ENCODE results near the gene TRPM7. TPM values are rescaled to one million over a fixed set of nuclear protein-coding genes. Genes with fewer than 3 reads are reported as not detected.

Gene TRPM7
- total RNA-seq, 1 donor from 2014 or later = 62.8 TPM

DNA sequence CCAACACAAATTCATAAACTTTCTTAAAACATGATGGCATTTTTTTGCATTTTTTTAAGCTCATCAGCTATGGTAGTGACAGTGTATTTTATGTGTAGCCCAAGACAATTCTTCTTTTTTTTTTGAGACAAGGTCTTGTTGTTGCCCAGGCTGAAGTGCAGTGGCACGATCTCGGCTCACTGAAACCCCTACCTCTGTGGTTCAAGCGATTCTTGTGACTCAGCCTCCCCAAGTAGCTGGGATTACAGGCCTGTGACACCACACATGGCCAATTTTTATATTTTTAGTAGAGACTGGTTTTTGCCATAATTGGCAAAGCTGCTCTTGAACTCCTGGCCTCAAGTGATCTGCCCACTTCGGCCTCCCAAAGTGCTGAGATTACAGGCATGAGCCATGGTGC lies 122.8 kb downstream of the TRPM7 start:
- DNase-seq (ENCODE audit: low spot score) = no peak

- DNase-seq (ENCODE audit: low spot score) = no peak
Measured at GRCh38 chr15:50562735-50563640, 123.6 kb downstream of the TRPM7 start.

DNA sequence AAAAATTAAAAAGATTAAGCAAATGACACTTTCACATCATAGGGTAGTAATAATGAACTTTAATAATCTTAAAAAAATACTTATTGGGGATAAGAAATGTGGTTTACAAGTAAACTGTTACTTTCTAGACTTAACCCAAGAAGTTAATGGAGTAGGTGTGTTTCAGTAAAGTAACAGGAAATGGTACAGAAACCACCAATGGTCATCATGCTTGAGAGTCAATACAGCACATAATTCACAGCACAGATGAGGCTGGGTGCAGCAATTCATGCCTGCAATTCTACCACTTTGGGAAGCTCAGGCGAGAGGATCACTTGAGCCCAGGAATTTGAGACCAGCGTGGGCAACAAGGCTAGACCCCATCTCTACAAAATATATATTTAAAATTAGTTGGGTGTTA lies 128.6 kb downstream of the TRPM7 start:
- DNase-seq (ENCODE audit: low spot score) = no peak

DNA sequence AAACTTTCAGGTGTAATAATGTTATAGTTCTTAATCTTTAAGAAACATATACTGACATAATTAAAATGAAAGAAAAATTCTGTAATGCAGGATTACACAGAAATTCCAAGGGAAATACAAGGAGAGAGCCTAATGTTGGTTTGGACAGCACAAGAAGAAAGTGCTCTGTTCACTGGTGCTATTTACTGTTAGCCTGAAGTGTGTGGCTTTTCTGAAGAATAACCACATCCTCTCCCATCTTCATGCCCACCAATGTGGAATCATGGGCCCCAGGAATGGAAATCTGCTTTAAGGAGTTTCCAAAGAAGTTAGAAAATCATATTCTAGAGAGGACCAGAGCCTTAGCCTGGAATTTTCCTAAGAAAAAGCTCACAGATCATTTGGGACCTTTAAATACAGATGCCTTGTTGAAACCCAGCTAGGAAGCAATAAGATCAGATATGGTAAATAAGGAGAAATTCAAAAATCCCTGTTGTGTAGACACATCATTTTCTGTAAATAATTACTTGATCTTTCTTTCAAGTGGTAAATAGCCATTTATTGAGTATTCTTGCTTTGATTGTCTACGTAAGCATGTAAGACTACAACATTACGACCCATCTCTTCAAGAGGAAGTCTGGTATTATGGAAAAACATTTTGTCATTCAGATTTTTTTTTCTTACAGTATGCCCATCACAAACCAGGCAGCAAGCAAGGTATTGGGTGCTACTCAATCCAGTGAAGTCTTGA lies 129.8 kb downstream of the TRPM7 start:
- no peak for DNase-seq (ENCODE audit: low spot score)

DNA sequence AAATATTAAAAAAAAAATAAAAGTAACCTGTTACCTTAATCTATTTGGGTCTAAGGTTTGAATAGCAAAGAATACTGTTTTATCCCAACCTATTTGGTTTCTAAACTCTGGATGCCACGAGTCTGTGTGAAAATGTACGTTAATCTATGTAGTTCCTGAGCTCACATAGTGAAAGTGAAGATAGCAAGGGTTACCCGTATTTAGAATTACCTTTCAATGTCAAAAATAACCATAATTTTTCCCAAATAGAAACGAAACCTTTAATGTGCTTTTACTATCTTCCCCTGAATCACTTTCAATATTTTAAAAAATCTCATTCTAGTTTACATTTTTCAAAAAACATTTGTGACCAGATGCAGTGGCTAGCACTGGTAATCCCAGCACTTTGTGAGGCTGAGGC lies 134.4 kb downstream of the TRPM7 start:
- no peak for DNase-seq (ENCODE audit: low spot score)

GRCh38 chr15:50549326-50549725 lies 137.3 kb downstream of the TRPM7 start:
- no peak for DNase-seq (ENCODE audit: low spot score)

DNA sequence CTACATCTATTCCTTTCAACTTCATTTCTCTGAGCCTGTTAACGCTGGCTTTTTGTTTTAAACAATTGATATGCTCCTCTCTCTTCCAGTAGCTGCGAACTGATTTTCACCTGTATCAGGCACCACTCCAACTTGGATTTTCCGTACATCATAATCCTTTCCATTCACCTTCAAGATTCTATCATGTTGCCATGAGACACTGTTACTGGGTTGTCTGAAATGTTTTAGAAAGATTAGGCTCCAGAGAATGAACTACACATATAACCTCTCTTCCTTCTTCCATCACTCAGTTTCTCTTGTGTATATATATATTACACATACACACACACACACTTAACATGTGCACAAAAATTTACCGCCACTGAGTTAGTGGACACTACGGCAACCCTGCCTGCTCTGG lies 140.0 kb downstream of the TRPM7 start, which contains the start of gene USP50:
USP50 (minus strand) TSS at position 101 of the 400 bp plus-strand sequence. CDS start 141 bp downstream, outside the sequence.
- no peak for DNase-seq (ENCODE audit: low spot score)

- no peak for DNase-seq (ENCODE audit: low spot score)
Measured at GRCh38 chr15:50544368-50544767, 142.2 kb downstream of the TRPM7 start.

DNA sequence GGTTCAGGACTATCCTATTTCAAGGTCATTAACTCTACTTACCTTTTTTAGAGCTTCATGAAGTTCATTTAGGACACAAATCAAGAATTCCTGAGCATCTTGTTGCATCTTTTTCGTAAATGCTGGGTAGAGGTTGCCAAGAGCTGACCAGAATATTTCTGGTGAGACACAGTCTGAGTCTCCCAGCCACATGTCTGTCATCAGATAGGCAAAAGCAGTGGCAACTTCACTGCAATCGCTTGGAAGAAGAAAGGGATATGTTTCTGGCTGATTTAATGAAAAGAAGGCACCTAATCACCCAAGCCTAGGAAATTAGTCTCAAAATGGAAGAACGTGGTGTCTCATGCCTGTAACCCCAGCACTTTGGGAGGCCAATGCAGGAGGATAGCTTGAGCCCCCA lies 143.0 kb downstream of the TRPM7 start:
- DNase-seq (ENCODE audit: low spot score) = peak; percentile 20

GRCh38 chr15:50542887-50543210 lies 143.7 kb downstream of the TRPM7 start:
- peak; percentile 45 for DNase-seq (ENCODE audit: low spot score)

DNA sequence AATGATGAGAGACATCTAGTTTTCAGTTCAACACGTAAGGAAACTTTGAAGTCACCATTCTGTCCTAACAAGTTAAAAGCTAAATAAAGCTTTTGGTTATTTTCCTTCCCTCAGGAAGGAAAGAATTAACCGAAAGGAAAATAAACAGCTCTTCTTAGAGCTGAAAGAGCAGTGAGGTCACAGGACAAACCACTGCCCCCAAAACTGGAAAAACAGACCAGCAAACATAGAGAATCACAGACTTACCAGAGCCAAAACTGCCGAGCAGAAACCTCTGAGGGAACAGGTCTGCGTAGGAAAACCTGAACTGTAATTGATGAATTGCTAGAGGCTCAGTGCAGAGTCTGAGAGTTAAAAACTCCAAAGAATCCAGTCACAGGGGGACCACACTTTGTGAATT lies 154.8 kb downstream of the TRPM7 start:
- DNase-seq (ENCODE audit: low spot score) = no peak

DNA sequence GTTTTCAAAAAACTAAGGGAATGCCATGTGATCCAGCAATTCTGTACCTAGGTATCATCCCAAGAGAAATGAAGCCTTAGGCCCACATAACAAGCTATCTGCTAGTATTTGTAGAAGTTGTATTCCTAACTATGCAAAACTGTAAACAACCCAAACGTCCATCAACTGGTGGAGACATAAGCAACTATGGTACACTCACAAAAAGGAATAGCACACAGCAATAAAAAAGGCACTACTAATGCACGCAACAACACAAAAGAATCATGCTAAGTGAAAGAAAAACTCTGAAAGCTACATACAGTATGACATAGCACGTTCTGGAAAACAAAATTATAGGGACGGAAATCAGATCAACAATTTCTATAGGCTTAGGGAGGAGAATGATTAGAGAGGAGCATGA lies 155.4 kb downstream of the TRPM7 start:
- DNase-seq (ENCODE audit: low spot score) = no peak

GRCh38 chr15:50523851-50524251 lies 162.7 kb downstream of the TRPM7 start:
- no peak for DNase-seq (ENCODE audit: low spot score)

DNA sequence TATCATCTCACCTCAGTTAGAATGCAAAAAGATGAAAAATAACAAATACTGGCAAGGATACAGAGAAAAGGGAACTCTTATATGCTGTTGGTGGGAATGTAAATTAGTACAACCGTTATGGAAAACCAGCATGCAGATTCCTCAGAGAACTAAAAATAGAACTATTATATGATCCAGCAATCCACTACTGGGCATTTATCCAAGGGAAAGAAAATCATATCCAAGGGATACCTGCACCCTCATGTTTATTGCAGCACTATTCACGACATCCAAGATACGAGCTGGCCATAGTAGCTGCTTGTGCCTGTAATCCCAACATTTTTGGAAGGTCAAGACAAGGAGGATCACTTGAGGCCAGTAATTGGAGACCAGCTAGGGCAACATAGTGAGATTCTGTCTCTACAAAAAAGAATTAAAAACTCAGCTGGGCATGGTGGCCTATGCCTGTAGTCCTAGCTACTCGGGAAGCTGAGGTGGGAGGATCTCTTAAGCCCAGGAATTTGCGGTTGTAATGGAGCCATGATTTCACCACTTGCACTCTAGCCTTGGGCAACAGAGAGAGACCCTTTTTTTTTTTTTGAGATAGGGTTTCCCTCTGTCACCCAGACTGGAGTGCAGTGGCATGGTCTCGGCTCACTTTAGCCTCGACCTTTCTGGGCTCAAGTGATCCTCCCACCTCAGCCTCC lies 166.7 kb downstream of the TRPM7 start:
- DNase-seq (ENCODE audit: low spot score) = no peak

DNA sequence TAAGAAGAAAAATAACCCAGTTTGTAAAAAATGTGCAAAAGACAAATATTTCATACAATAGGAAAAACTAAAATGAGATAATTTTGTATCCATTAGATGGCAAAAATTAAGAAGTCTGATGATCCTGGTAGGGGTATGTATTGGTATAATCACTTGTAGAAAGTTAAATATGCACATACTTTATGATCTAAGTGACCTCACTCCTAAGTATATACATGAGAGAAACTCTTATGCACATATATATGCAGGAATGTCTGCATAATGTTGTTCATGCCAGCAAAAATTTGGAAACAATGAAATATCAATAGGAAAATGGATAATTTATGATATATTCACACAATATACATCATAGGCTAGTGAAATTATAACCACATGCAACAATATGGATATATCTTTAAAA lies 173.6 kb downstream of the TRPM7 start:
- no peak for DNase-seq (ENCODE audit: low spot score)

Other genes starting within 250 kb of the TRPM7 start
- gene USP50, start 140.1 kb downstream of the TRPM7 start, total RNA-seq (ENCODE audit: insufficient read depth, low replicate concordance) = not detected
- gene SPPL2A, start 78.9 kb upstream of the TRPM7 start, total RNA-seq (ENCODE audit: insufficient read depth, low replicate concordance) = 69.3 TPM
- gene AP4E1, start 221.9 kb upstream of the TRPM7 start, total RNA-seq (ENCODE audit: insufficient read depth, low replicate concordance) = 33.2 TPM

Measured in umbilical cord (tissue), 2 donors.